ENCODE data around the gene MSRB2. TPM values are rescaled to one million over a fixed set of nuclear protein-coding genes. Genes with fewer than 3 reads are reported as not detected.

Gene MSRB2
- total RNA-seq, 4 donors from 2014 or later: 8.7 to 19.3 (median 13.7) TPM

DNA sequence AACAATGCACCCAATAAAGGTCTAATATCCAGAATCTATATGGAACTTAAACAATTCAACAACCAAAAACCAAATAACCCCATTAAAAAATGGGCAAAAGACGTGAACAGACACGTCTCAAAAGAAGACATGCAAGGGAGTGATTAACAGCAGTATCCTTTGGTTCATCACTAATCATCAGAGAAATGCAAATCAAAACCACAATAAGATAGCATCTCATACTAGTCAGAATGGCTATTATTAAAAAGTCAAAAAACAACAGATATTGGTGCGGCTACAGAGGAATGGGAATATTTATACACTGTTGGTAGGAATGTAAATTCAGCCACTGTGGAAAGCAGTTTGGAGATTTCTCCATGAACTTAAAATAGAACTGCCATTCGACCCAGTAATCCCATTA lies 46.6 kb downstream of the MSRB2 start:
- Histone ChIP-seq H3K9me3 (no peaks in the 10 kb centered on the region), H3K27ac (no peak overlapping the region), H3K27me3 (no peaks in the 10 kb centered on the region), H3K36me3 (no peaks in the 10 kb centered on the region), H3K4me1 (no peaks in the 10 kb centered on the region), H3K4me3 (no peak overlapping the region)
- DNase-seq: no peak
- intact Hi-C loops (cut with DNase I): no loop called here
- no peak for TF ChIP-seq POLR2A (IDR thresholded peaks at IDR 0.05)
- WGBS, 2 donors: 63 to 65% methylated on average over 4 of the region's 4 CpGs

- DNase-seq: no peak
- WGBS, 2 donors: 80 to 81% methylated on average over 6 to 9 of the region's 9 CpGs
- Histone ChIP-seq H3K36me3 (no peaks in the 10 kb centered on the region), H3K9me3 (no peaks in the 10 kb centered on the region), H3K27me3 (peaks cover 0 to 6% (median 0%) of the 10 kb centered on the region in 4 donors), H3K4me3 (no peak overlapping the region), H3K4me1 (no peaks in the 10 kb centered on the region), H3K27ac (no peak overlapping the region)
- TF ChIP-seq POLR2A (IDR thresholded peaks at IDR 0.05): no peak
- TF ChIP-seq, protein P1, sequence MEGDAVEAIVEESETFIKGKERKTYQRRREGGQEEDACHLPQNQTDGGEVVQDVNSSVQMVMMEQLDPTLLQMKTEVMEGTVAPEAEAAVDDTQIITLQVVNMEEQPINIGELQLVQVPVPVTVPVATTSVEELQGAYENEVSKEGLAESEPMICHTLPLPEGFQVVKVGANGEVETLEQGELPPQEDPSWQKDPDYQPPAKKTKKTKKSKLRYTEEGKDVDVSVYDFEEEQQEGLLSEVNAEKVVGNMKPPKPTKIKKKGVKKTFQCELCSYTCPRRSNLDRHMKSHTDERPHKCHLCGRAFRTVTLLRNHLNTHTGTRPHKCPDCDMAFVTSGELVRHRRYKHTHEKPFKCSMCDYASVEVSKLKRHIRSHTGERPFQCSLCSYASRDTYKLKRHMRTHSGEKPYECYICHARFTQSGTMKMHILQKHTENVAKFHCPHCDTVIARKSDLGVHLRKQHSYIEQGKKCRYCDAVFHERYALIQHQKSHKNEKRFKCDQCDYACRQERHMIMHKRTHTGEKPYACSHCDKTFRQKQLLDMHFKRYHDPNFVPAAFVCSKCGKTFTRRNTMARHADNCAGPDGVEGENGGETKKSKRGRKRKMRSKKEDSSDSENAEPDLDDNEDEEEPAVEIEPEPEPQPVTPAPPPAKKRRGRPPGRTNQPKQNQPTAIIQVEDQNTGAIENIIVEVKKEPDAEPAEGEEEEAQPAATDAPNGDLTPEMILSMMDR (IDR thresholded peaks at IDR 0.05): no peak
- intact Hi-C loops (cut with DNase I): no loop called here
These were observed 50.9 kb downstream of the MSRB2 start for GRCh38 chr10:23146258-23146657.

DNA sequence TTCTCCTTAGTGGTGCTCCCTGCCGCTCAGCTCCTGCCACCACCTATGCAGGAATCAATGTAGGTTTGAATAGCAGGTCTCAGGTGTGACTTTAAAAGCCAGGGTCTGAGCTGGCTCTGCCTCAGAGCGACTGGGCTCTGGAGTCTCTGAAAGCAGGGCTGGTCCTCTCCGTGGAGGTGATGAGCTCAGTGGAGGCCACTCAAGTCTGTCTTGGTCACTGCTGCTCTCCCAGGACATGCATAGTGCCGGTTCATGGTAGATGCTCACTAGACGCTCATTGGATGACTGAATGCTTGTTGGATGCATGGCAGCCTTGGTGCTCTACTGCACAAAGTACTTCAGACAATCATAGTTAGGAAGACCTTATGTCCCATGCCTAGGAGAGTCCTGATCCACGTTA lies 51.7 kb downstream of the MSRB2 start:
- Histone ChIP-seq H3K27ac (no peak overlapping the region), H3K9me3 (no peaks in the 10 kb centered on the region), H3K4me3 (no peak overlapping the region), H3K4me1 (no peaks in the 10 kb centered on the region), H3K27me3 (peaks cover 0 to 6% (median 0%) of the 10 kb centered on the region in 4 donors), H3K36me3 (no peaks in the 10 kb centered on the region)
- TF ChIP-seq, protein P1 (IDR thresholded peaks at IDR 0.05): no peak
- TF ChIP-seq POLR2A (IDR thresholded peaks at IDR 0.05): no peak
- WGBS, 2 donors: 73 to 74% methylated on average over 2 to 3 of the region's 6 CpGs
- intact Hi-C loops (cut with DNase I): no loop called here
- DNase-seq: no peak

- WGBS, 2 donors: 90 to 91% methylated on average over 19 of the region's 19 CpGs
- intact Hi-C loops (cut with DNase I): no loop called here
- Histone ChIP-seq H3K36me3 (no peaks in the 10 kb centered on the region), H3K27me3 (peaks cover 0 to 6% (median 0%) of the 10 kb centered on the region in 4 donors), H3K4me1 (no peaks in the 10 kb centered on the region), H3K4me3 (no peak overlapping the region), H3K27ac (no peak overlapping the region), H3K9me3 (no peaks in the 10 kb centered on the region)
- no peak for TF ChIP-seq POLR2A (IDR thresholded peaks at IDR 0.05)
- TF ChIP-seq, protein P1 (IDR thresholded peaks at IDR 0.05): no peak
- DNase-seq: no peak
These were observed 52.8 kb downstream of the MSRB2 start for GRCh38 chr10:23148214-23148613.

GRCh38 chr10:23150091-23150490 lies 54.7 kb downstream of the MSRB2 start:
- Histone ChIP-seq H3K4me3 (no peak overlapping the region), H3K27me3 (peaks cover 0 to 10% (median 0%) of the 10 kb centered on the region in 4 donors), H3K9me3 (no peaks in the 10 kb centered on the region), H3K4me1 (no peaks in the 10 kb centered on the region), H3K36me3 (no peaks in the 10 kb centered on the region), H3K27ac (no peak overlapping the region)
- TF ChIP-seq POLR2A (IDR thresholded peaks at IDR 0.05): no peak
- TF ChIP-seq, protein P1 (IDR thresholded peaks at IDR 0.05): no peak
- intact Hi-C loops (cut with DNase I): loop anchor here (10.0 kb wide), 1 partner anchor 1045 kb away; no protein-coding TSS in a partner anchor
- WGBS, 2 donors: 74 to 75% methylated on average over 3 to 4 of the region's 4 CpGs
- no peak for DNase-seq

- DNase-seq: no peak
- Histone ChIP-seq H3K4me3 (no peak overlapping the region), H3K27ac (no peak overlapping the region), H3K4me1 (no peaks in the 10 kb centered on the region), H3K9me3 (no peaks in the 10 kb centered on the region), H3K27me3 (peaks cover 0 to 11% (median 0%) of the 10 kb centered on the region in 4 donors), H3K36me3 (no peaks in the 10 kb centered on the region)
- intact Hi-C loops (cut with DNase I): loop anchor here (10.0 kb wide), 1 partner anchor 1044 kb away; no protein-coding TSS in a partner anchor
- 73 to 83% methylated on average over 11 to 12 of the region's 12 CpGs for WGBS, 2 donors
- TF ChIP-seq POLR2A (IDR thresholded peaks at IDR 0.05): no peak
- TF ChIP-seq, protein P1 (IDR thresholded peaks at IDR 0.05): no peak
These were observed 55.2 kb downstream of the MSRB2 start for GRCh38 chr10:23150610-23151009.

All from esophagus squamous epithelium (tissue), 5 donors.